Tibial nerve (tissue), 3 donors: ENCODE measurements around the gene EVPL.

ENCODE experiments used
- POLR2A ChIP-seq, 2 donors: fragments of 450-650 bp; IDR thresholded peaks; one replicate each; pipeline ENCODE4 v1.6.1; 2017; ENCODE audit warnings: antibody characterized with exemption in 2 of 2, mild to moderate bottlenecking in 2 of 2, moderate library complexity in 2 of 2
- TF ChIP-seq, protein P1 (sequence below), 5 experiments: fragments of 200-600 bp in 3 of 5; fragments of 450-650 bp in 2 of 5; sonication (generic) in 3 of 5; IDR thresholded peaks; one replicate each; pipeline ENCODE4 v1.5.1; 2016 to 2019; ENCODE audit warnings: antibody characterized with exemption in 5 of 5, mild to moderate bottlenecking in 3 of 5, moderate library complexity in 2 of 5

- TF ChIP-seq, protein P1, sequence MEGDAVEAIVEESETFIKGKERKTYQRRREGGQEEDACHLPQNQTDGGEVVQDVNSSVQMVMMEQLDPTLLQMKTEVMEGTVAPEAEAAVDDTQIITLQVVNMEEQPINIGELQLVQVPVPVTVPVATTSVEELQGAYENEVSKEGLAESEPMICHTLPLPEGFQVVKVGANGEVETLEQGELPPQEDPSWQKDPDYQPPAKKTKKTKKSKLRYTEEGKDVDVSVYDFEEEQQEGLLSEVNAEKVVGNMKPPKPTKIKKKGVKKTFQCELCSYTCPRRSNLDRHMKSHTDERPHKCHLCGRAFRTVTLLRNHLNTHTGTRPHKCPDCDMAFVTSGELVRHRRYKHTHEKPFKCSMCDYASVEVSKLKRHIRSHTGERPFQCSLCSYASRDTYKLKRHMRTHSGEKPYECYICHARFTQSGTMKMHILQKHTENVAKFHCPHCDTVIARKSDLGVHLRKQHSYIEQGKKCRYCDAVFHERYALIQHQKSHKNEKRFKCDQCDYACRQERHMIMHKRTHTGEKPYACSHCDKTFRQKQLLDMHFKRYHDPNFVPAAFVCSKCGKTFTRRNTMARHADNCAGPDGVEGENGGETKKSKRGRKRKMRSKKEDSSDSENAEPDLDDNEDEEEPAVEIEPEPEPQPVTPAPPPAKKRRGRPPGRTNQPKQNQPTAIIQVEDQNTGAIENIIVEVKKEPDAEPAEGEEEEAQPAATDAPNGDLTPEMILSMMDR (IDR thresholded peaks at IDR 0.05), result no peak
- TF ChIP-seq POLR2A (IDR thresholded peaks at IDR 0.05), result no peak
Measured at GRCh38 chr17:76009447-76009846, 17.7 kb downstream of the EVPL start.
